Stimulated activated CD8-positive, alpha-beta memory T cell treated with anti-CD3 and anti-CD28 coated beads, Interleukin-2, amount 100 ng/mL, for 1 hour (primary cell): ENCODE results near the gene MINAR2.

ENCODE experiments used
- DNase-seq, 2 donors: peaks; one replicate each; pipeline ENCODE4 v3.0.0-alpha.2; 2020; ENCODE audit warnings: low read depth in 2 of 2

Gene MINAR2, protein sequence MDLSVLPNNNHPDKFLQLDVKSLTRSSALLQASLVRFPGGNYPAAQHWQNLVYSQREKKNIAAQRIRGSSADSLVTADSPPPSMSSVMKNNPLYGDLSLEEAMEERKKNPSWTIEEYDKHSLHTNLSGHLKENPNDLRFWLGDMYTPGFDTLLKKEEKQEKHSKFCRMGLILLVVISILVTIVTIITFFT

GRCh38 chr5:129747572-129748407, at the start of gene MINAR2:
TSS of gene MINAR2 (plus strand) at chr5:129748094. CDS start at chr5:129748191, 97 bp downstream.
- DNase-seq: no peak

DNA sequence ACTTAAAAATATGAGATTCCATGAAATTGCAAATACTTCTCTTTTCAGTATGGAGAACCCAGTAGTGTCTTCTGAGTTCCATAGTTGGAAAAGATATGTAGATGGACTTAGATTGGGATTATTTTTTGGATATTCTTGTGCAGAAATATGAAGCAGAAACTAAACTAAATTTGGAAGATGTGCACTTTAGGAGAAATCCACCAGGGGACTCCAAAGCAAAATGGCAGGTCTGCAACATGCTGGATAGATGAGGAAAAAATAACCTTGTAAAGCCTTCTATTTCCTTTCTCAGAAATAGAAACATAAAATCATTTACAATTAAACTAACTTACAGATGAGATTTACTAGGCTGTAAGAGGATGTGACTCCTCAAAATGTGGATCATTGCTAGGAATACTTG, 49.2 kb upstream of the MINAR2 start:
- no peak for DNase-seq

DNA sequence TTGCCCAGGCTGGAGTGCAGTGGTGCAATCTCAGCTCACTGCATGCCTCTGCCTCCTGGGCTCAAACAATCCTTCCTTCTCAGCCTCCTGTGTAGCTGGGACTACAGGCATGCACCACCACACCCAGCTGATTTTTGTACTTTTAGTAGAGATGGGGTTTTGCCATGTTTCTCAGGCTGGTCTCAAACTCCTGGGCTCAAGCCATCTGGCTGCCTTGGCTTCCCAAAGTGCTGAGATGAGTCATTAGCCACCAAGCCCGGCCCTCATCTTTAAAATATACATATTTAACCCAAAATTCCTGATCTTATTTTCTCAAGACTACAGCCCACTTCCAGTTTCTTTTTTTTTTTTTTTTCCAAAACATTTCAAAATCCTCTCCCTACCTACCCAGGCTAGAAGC, 31.7 kb upstream of the MINAR2 start:
- DNase-seq: no peak

DNA sequence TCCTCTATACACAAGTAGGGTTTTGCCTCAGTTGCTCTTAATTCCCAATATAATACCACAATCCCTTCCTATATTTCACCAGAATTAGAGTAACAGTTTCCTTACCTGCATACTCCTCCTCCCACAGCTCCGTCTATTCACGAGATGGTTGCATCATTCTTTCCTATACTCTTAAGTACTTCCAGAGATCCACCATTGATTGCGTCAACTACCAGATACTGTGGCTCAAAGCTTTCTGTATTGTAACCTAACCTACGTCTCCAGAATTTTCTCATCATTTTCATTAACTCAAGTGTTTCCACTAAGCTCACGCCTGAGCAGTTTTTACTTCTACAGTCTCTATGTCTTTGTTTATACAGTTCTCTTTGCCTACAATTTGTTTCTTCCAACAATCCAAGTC, 31.2 kb upstream of the MINAR2 start:
- no peak for DNase-seq

- DNase-seq: no peak
Observed at GRCh38 chr5:129717751-129718310, 30.1 kb upstream of the MINAR2 start.

DNA sequence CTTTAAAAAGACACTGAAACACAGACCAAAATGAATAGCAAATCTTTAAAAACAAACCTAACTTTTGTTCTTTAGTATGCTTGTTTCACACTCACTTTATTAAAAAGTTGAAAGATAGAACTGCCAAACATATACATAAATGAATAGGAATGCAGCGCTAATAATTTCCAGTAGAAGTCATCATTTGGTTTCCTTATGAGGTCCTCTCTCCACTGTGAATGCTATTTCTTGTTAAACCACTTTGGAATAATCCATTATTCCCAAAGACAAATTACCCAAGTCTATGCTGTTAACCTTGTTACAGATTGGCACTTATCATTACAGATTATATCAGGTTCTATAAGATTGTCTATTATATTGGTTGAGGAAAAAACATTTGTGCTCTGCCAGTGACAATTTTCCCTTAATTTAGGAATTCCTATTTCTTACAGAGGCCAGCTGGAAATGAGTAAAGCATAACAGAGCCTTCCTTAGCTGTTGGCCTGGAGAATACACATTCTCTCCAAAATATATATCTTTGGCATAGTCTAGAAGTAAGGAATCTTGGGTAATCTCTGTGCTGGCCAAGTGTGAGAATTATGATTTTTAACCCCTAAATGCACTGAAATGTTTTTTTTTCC, 29.3 kb upstream of the MINAR2 start:
- DNase-seq: no peak

DNA sequence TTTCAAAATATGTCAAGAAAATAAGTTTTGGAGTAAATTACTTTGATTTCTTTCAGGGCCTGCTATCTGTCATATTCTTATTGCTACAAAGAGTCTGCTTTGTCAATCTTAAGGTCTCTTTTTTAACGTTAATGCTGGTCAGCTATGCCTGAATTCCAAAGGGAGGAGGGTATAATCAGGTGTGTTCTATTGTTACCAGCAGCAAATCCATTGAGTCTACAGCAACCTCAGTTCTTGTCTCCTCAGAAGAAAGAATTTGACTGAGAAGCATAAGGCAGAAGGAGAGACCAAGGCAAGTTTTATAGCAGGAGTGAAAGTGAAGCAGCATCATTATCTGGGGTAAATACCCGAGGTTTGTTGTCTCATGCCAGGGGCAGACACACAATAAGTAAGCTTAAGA, 23.7 kb upstream of the MINAR2 start:
- no peak for DNase-seq

GRCh38 chr5:129724647-129725046, 23.2 kb upstream of the MINAR2 start:
- no peak for DNase-seq

- DNase-seq: no peak
Observed at GRCh38 chr5:129739773-129740172, 8.1 kb upstream of the MINAR2 start.

GRCh38 chr5:129743541-129744187, 4.2 kb upstream of the MINAR2 start:
- no peak for DNase-seq

DNA sequence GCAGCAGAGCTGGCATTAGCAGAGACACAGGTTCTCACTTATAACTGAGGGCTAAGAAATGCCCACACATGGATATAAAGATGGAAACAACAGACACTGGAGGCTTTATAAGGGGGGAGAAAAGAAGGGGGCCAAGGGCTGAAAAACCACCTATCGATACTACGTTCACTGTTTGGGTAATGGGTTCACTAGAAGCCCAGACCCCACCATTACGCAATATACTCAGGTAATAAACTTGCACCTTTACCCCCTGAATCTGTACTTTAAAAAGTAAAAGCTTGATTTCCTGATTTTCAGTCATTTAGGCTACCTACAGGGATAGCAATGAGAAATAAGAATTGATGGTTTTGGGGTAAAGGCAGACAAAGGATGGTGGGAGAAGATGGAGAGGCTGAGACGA, 1.9 kb upstream of the MINAR2 start:
- DNase-seq: no peak

- DNase-seq: no peak
Observed at GRCh38 chr5:129746876-129747275, 1.0 kb upstream of the MINAR2 start.

DNA sequence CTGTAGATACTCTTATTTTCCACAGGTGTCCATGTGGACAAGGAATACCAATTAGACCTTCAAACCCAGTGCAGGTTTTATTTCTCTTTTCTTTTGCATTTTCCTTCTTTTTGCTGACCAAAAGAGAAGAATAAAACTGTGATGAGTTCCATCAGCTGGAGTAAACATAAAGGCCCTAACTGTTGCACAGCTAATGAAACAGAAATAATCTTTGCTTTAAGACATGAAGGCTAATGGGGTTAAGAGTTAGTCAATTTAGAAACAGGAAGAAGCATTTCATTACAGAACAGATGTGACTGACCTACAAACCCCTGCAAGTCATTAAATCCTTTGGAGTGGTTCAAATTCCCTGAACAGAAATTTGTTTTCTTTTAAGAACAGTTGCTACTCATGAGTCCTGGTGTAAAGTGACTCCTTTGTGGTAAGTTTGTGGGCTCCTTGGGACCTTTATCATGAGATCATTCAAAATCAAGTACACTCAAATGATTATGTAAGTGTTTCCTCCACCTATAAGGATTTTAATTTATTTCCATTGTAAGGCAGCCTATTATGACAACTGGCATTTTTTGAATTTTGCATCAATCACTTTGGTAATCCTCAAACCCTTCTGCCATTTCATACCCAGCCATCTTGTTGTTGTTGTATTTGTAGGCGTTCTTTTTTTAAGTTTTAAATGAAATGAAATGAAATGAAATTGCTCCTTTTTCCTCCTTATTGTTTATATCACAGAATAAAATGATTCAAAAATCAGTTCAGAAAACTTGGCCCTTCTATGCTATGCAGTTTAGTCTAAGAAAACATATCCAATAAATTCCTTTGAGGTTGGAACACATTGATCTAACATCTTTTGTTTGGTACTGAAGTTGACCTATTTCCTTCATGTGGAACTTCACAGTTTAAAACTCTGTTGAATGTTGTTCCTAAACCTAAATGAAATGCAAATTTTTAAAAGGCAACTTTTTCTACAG, 1.3 kb downstream of the MINAR2 start:
- no peak for DNase-seq

DNA sequence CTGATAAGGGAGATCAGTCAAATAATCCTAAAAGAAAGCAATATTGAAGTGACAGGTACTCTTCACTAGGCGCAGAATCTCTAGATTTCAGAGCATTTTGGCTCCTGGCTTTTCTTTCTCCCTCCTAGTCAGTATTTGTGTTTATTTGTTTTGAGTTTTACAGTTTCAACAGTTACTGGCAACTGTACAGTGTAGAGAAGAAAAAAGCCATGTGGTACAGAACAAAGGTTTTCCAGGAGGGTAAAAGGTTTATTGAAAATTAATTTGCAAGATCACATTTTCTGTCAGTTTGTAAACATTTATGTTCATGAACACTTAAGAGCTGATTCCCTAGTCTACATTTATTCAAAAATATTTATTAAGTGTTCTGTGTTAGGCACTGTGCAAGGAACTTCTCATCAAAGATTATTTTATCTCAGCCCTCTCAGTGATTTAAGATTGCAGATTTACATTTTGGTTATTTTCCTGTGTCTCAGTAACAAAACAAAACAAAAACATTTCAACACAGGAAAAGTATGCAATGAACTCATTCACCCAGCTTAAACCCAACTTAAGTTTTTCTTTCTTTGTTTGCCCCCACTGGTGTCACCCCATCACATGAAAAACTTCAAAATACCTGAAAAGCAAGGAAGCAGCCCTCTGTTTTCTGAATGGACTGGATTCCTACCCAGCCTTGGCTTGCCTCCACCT, 12.9 kb downstream of the MINAR2 start:
- DNase-seq: no peak

- DNase-seq: no peak
Observed at GRCh38 chr5:129763651-129764050, 15.8 kb downstream of the MINAR2 start.

DNA sequence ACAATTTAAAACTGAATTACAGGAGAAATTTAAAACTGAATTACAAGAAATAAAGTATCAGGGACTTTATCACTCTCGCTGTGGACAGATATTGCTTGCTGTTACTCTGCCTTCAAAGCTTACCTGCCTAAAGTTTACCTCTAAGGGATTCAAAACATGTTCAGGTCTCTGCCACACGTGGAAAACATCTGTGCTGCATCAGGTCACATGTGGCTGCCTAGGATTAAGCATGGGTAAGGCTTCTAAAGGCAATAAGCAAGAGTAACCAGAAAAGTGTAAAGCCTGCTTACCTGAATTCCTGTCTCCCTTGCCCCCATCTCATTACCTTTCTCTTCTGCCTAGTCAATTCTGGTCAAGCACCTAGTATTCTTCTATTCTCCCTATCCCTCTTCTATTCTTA, 18.9 kb downstream of the MINAR2 start:
- no peak for DNase-seq

DNA sequence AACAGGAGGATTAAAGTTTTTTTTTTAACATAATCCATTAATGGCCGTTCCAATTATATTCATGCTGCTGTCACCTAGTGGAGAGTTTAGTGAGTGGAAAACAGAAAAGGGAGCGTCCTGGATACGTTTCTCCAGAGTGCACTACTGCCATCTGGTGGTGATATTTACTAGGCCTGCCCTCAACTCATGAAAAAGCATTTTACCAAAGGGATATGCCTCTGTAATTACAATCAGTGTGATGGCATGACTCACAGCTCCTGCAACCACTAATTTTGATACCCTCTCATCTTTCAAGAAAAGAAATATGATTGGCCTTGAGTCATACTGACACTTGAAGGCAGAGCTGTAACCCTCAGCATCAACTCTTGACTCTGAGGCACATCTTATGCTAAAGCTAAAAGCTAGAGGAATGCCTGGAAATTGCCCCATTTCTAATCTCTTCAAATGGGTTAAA, 20.1 kb downstream of the MINAR2 start:
- DNase-seq: peak in 1 of 2 donors; percentile 5

DNA sequence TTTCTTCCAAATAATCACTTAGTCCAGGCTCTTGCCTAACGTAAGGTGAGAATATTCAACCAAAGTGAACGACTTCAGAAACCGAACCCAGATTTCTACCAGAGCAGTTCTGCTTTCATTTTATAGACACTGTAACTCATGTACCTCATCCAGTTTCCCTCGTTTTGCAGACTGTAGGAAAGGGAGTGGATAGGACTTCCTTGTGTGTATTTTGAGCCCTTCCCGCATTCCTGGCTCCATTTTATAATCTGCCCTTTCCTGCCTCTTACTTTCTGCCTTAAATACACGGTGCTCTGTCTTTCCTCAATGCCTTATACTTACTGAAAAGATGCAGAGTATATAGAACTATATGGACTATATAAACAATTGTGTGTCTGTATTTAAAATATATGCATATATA, 20.8 kb downstream of the MINAR2 start:
- no peak for DNase-seq

- DNase-seq: no peak
Observed at GRCh38 chr5:129770024-129770820, 22.3 kb downstream of the MINAR2 start.
